HG03060 (cell line): ENCODE measurements around the gene BEST3.
"Not testable (repeated sequence)": the region's sequence is repeated elsewhere in the genome, so short reads cannot be mapped to it uniquely, and the experiment has no call there.

ENCODE experiments used
- ATAC-seq: cut with Tn5 transposase; IDR thresholded peaks from one replicate; pipeline ENCODE4 v1.9.1; 2021; ENCODE audit warnings: low read depth, moderate number of reproducible peaks; ENCODE audit not compliant: unreplicated experiment

Gene BEST3

GRCh38 chr12:69688471-69689427, 10.4 kb downstream of the BEST3 start:
- ATAC-seq = peak; percentile 42

DNA sequence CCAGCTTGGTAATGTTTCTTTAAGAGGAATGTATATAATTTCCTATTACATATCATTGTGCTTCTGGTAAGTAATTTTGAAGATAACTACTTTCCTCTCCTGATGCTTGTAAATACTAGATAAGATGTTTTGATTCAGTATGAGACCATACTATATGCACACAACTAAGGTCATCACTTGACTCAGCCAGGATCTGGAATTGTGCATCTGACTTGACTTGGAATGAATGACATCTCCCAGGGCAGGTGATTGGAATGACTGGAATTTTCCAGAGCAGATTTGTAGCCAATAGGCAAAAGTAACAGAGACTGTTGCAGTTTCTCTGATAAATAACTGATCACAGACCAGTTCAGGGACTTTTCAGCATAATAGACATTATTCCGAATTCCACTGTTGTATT, 11.1 kb downstream of the BEST3 start:
- ATAC-seq = no peak

GRCh38 chr12:69687390-69687789, 11.7 kb downstream of the BEST3 start:
- no peak for ATAC-seq

GRCh38 chr12:69686731-69687130, 12.4 kb downstream of the BEST3 start:
- ATAC-seq = no peak

GRCh38 chr12:69685810-69686209, 13.3 kb downstream of the BEST3 start:
- ATAC-seq = peak; percentile 56

GRCh38 chr12:69684466-69684865, 14.6 kb downstream of the BEST3 start:
- ATAC-seq = no peak

DNA sequence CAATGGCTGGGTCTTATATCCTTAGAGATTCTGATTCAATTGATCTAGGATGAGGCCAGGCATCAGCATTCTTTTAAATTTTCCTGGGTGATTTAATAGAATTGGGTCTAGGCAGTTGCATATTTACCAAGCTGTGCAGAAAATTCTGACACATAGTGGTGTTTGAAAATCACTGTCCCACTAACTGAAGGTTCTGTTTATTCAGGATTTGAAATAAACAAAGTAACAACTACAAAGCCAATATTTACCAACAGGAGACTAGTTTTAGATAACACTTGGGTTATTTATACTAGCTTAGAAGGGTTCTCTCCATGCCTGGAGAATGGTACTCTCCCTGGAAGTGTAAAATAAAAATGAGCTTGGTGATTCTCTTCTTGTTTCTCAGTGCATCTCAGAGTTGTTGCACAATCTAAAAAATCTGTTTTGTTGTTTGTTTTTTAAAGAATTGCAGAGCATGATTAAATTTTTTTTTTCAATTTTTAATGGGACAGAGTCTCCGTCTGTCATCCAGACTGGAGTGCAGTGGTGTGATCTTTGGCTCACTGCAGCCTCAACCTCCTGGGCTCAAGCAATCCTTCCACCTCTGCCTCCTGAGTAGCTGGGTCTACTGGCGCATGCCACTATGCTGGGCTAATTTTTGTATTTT, 16.9 kb downstream of the BEST3 start:
- no peak for ATAC-seq

DNA sequence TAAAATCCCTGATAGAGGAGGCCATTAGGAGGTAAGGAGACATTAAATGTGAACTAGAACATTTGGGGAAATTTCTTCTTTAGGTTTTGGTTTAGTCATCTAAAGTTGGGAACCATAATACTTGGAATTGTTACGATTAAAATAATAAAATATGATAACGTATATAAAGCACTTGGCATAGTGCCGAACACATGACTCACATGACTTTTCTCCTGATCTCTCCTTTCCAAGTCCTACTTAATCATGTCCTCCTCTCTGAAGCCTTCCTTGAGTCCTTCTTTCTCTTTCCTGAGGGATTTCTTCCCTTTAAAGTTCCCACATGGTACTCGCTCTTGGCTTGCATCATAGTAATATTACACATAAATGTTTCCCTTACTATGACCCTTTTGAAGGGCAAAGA, 20.0 kb downstream of the BEST3 start:
- no peak for ATAC-seq

DNA sequence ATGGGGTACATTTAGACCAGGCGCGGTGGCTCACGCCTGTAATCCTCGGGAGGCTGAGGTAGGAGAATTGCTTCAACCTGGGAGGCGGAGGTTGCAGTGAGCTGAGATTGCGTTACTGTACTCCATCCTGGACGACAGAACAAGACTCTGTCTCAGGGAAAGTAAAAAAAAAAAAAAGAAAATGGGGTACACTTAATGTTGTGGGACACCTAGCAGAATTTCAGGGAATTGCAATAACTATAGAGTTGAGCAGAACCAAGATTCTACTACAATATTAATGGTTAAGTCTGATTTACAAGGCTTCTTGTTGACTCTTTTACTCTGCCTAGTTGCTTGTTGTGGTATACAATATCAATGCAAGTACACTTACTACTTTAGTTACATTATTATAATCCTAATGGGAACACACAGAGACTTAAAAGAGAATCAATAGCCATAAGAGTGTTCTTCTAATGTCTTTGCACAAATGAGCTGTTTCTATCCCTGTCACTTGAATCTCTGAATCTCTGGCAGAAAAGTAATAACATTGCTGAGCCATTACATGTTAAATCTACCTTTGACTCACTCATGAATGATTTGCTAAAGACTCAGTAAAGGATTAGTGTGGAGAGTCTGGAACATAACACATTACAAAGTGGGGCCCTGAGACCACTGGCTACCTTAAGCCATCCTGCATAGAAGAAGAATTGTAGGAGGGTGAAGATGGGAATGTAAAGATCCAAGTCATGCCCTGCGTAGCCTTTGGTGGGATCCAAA, 22.7 kb downstream of the BEST3 start:
- ATAC-seq = no peak

- no peak for ATAC-seq
Measured at GRCh38 chr12:69672195-69672594, 26.9 kb downstream of the BEST3 start.

DNA sequence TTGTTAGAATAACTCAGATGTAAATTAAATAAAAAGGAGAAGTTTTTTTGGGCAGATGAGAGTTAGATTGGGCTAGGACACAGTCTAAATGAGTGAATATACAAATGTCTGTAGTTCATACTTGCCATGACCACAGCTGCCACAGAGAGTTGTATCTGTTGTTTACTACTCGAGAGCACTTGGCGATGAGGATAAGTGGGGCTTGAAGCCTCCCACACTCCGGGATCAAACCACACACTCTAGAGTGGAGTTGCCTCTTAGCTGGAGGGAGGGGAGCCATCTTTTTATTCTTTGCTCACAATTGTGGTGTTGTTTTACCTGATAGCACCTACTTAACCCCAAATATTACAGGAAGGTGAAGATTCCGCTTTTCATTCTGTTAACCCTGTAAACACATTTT, 27.5 kb downstream of the BEST3 start:
- no peak for ATAC-seq

DNA sequence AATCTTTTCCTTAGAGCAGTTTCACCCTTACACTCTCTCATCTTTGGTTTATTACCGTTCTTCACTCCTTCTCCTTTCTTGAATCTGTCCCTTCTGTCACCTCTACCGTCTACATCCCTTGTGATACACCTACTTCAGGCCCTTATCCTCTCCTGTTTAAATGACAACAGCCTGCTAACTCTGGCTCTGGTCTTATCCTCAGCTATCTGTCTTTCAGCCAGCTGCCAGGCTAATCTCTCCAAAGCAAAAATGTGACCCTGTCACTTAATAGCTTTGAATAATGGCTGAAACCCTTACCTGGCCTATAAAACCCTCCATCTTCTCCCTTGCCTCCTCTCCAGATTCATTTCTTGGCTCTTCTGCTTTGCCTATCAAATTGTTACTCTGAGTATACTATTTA, 32.3 kb downstream of the BEST3 start:
- ATAC-seq = no peak

DNA sequence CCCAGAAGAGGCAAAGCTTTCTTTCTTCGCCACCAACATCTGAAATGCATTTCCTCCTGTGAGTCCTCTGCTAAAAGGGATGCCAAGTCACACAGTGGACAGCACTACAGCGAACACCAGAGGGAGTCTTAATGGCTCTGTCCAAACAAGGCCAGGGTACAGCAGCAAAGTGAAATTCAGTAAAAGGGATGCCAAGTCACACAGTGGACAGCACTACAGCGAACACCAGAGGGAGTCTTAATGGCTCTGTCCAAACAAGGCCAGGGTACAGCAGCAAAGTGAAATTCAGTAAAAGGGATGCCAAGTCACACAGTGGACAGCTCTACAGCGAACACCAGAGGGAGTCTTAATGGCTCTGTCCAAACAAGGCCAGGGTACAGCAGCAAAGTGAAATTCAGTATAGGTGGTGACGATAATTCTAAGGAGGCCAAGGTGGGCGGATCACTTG, 34.1 kb downstream of the BEST3 start:
- not testable (repeated sequence) for ATAC-seq

- no peak for ATAC-seq
Measured at GRCh38 chr12:69663726-69664125, 35.4 kb downstream of the BEST3 start.

- no peak for ATAC-seq
Measured at GRCh38 chr12:69662764-69663163, 36.3 kb downstream of the BEST3 start.

- ATAC-seq = no peak
Measured at GRCh38 chr12:69661386-69661785, 37.7 kb downstream of the BEST3 start.

GRCh38 chr12:69660164-69660863, 38.8 kb downstream of the BEST3 start:
- no peak for ATAC-seq

DNA sequence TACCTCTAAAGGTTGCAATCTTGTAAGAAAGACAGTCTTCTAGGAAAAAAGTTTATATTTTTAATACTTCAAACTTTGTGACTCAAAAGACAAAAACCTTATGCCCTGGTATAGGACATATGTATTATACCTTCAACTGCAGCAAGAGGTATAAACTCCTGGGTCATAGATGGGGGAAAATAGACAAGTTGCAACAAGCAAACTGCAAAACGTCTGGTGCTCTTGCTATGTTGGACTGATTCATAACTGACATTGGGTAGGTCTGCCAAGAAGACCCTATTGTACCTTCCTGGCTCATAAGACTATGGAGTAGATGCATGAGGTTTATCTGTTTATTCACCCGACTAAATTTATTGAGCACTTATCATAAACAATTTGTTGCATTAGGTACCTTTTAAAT, 40.9 kb downstream of the BEST3 start:
- no peak for ATAC-seq

GRCh38 chr12:69657376-69658137, 41.5 kb downstream of the BEST3 start:
- no peak for ATAC-seq
